Thymus (tissue), 11 donors: Measurements from ENCODE around the gene SNX8. TPM values are rescaled to one million over a fixed set of nuclear protein-coding genes. Genes with fewer than 3 reads are reported as not detected.

Source experiments
- DNase-seq, 9 donors: peaks; one replicate each; pipeline ENCODE4 v3.0.0-alpha.2; 2013; ENCODE audit warnings: low spot score in 9 of 9, low read depth in 6 of 9, missing footprints in 1 of 9
- H3K27ac ChIP-seq, 2 donors: one replicate each; pipeline ENCODE4 v1.5.1; 2013; ENCODE audit warnings: control low read depth in 1 of 2, low read depth in 1 of 2, low read length in 1 of 2, mild to moderate bottlenecking in 1 of 2, moderate library complexity in 1 of 2
- H3K27me3 ChIP-seq, 2 donors: one replicate each; pipeline ENCODE4 v1.5.1; 2013; ENCODE audit warnings: low read length in 1 of 2; ENCODE audit not compliant: control insufficient read depth in 2 of 2, insufficient read depth in 1 of 2
- H3K36me3 ChIP-seq, 2 donors: one replicate each; pipeline ENCODE4 v1.5.1; 2013; ENCODE audit warnings: low read length in 1 of 2, mild to moderate bottlenecking in 1 of 2, moderate library complexity in 1 of 2; ENCODE audit not compliant: control insufficient read depth in 2 of 2, insufficient read depth in 2 of 2
- H3K4me1 ChIP-seq, 2 donors: one replicate each; pipeline ENCODE4 v1.5.1; 2013; ENCODE audit warnings: low read length in 2 of 2; ENCODE audit not compliant: control insufficient read depth in 2 of 2, insufficient read depth in 2 of 2
- H3K4me3 ChIP-seq, 2 donors: one replicate each; pipeline ENCODE4 v1.5.1; 2013; ENCODE audit warnings: low read length in 2 of 2, control low read depth in 1 of 2, mild to moderate bottlenecking in 1 of 2
- H3K9me3 ChIP-seq, 2 donors: one replicate each; pipeline ENCODE4 v1.5.1; 2013; ENCODE audit warnings: low read length in 1 of 2, mild to moderate bottlenecking in 1 of 2; ENCODE audit not compliant: control insufficient read depth in 2 of 2, insufficient read depth in 1 of 2
- WGBS: extraction: QIAGEN DNeasy Blood & Tissue Kit; methylation state at CpG from one replicate; pipeline ENCODE4 v1.1.7; 2013; 5-methylcytosine and 5-hydroxymethylcytosine counted together
- polyA plus RNA-seq: library from polyadenylated mRNA; stranded (reverse); fragments of 200-250 nt; gene quantifications from one replicate; pipeline ENCODE4 v1.2.3, GENCODE V29; 2013
- total RNA-seq: library from RNA; stranded (reverse); fragments of 120-200 nt; gene quantifications from one replicate; pipeline ENCODE4 v1.2.4, GENCODE V29; 2013
- donor health status: healthy.

SNX8 gene
- total and polyA plus RNA-seq, 2 donors: 10.4 to 25.9 TPM

GRCh38 chr7:2263176-2263575, 51.1 kb downstream of the SNX8 start:
- H3K27ac ChIP-seq: no peak overlapping the region
- WGBS: 98% methylated on average over 18 of the region's 18 CpGs

GRCh38 chr7:2261611-2262010, 52.6 kb downstream of the SNX8 start:
- Histone ChIP-seq H3K4me3 (no peak overlapping the region), H3K36me3 (peaks cover 8 to 9% of the 10 kb centered on the region in 2 donors), H3K27ac (peak overlapping the region; percentile 74 to 75), H3K27me3 (no peaks in the 10 kb centered on the region), H3K4me1 (peaks cover 0 to 9% of the 10 kb centered on the region in 2 donors), H3K9me3 (no peaks in the 10 kb centered on the region)
- 42% methylated on average over 14 of the region's 14 CpGs for WGBS
- peak in 3 of 9 donors; percentile 22 to 60 (median 31) for DNase-seq

More at GRCh38 chr7:2263176-2263575, 51.1 kb downstream of the SNX8 start:
- DNase-seq: no peak
- H3K36me3 ChIP-seq: peaks cover 8 to 9% of the 10 kb centered on the region in 2 donors
- H3K4me3 ChIP-seq: no peak overlapping the region
- H3K27me3 ChIP-seq: no peaks in the 10 kb centered on the region
- H3K4me1 ChIP-seq: peaks cover 0 to 9% of the 10 kb centered on the region in 2 donors
- H3K9me3 ChIP-seq: no peaks in the 10 kb centered on the region

GRCh38 chr7:2260820-2261219, 53.4 kb downstream of the SNX8 start:
- H3K9me3 ChIP-seq: no peaks in the 10 kb centered on the region
- H3K27me3 ChIP-seq: no peaks in the 10 kb centered on the region
- no peak overlapping the region for H3K27ac ChIP-seq
- peaks cover 0 to 9% of the 10 kb centered on the region in 2 donors for H3K4me1 ChIP-seq
- peaks cover 9 to 11% of the 10 kb centered on the region in 2 donors for H3K36me3 ChIP-seq
- WGBS: 95% methylated on average over 5 of the region's 5 CpGs
- DNase-seq: no peak
- no peak overlapping the region for H3K4me3 ChIP-seq

GRCh38 chr7:2259480-2259879, 54.8 kb downstream of the SNX8 start:
- 98% methylated on average over 9 of the region's 9 CpGs for WGBS

GRCh38 chr7:2258661-2259365, 55.4 kb downstream of the SNX8 start:
- H3K27me3 ChIP-seq: no peaks in the 10 kb centered on the region
- 95% methylated on average over 34 of the region's 34 CpGs for WGBS
- H3K9me3 ChIP-seq: no peaks in the 10 kb centered on the region
- peaks cover 0 to 9% of the 10 kb centered on the region in 2 donors for H3K4me1 ChIP-seq
- H3K27ac ChIP-seq: no peak overlapping the region
- DNase-seq: no peak
- H3K4me3 ChIP-seq: no peak overlapping the region
- H3K36me3 ChIP-seq: peaks cover 5 to 14% of the 10 kb centered on the region in 2 donors

More at GRCh38 chr7:2259480-2259879, 54.8 kb downstream of the SNX8 start:
- Histone ChIP-seq H3K36me3 (peaks cover 9 to 12% of the 10 kb centered on the region in 2 donors), H3K27ac (no peak overlapping the region), H3K9me3 (no peaks in the 10 kb centered on the region), H3K4me3 (no peak overlapping the region), H3K4me1 (peaks cover 0 to 9% of the 10 kb centered on the region in 2 donors), H3K27me3 (no peaks in the 10 kb centered on the region)
- no peak for DNase-seq

GRCh38 chr7:2257651-2258050, 56.6 kb downstream of the SNX8 start:
- H3K36me3 ChIP-seq: peaks cover 5 to 10% of the 10 kb centered on the region in 2 donors
- DNase-seq: no peak
- WGBS: 96% methylated on average over 17 of the region's 17 CpGs

GRCh38 chr7:2257046-2257551, 57.1 kb downstream of the SNX8 start:
- Histone ChIP-seq H3K36me3 (peaks cover under 1 to 11% of the 10 kb centered on the region in 2 donors), H3K4me3 (no peak overlapping the region), H3K27me3 (no peaks in the 10 kb centered on the region), H3K4me1 (peaks cover 0 to 11% of the 10 kb centered on the region in 2 donors), H3K27ac (no peak overlapping the region), H3K9me3 (no peaks in the 10 kb centered on the region)
- 98% methylated on average over 38 of the region's 38 CpGs for WGBS
- DNase-seq: no peak

More at GRCh38 chr7:2257651-2258050, 56.6 kb downstream of the SNX8 start:
- peaks cover 0 to 9% of the 10 kb centered on the region in 2 donors for H3K4me1 ChIP-seq
- no peak overlapping the region for H3K4me3 ChIP-seq
- no peaks in the 10 kb centered on the region for H3K9me3 ChIP-seq
- no peaks in the 10 kb centered on the region for H3K27me3 ChIP-seq
- no peak overlapping the region for H3K27ac ChIP-seq

GRCh38 chr7:2256306-2257045, 57.8 kb downstream of the SNX8 start:
- 99% methylated on average over 44 of the region's 44 CpGs for WGBS
- H3K36me3 ChIP-seq: peaks cover 3 to 17% of the 10 kb centered on the region in 2 donors

More at GRCh38 chr7:2256306-2257045, 57.8 kb downstream of the SNX8 start:
- Histone ChIP-seq H3K4me3 (no peak overlapping the region), H3K4me1 (peaks cover 0 to 5% of the 10 kb centered on the region in 2 donors), H3K27ac (no peak overlapping the region), H3K9me3 (no peaks in the 10 kb centered on the region), H3K27me3 (no peaks in the 10 kb centered on the region)
- no peak for DNase-seq
